ENCODE measurements around the gene TOPORS.

The TOPORS gene

GRCh38 chr9:32587901-32588300 is 35.5 kb upstream of the TOPORS start:
- DNase-seq (ENCODE audit: low read depth) = peak; percentile 38

GRCh38 chr9:32584784-32585183 is 32.4 kb upstream of the TOPORS start:
- no peak overlapping the region for H3K4me3 ChIP-seq (ENCODE audit: low read length)
- TF ChIP-seq CTCF (IDR thresholded peaks at IDR 0.05; ENCODE audit: insufficient read depth, low read depth, low read length, missing control alignments) = no peak
- DNase-seq (ENCODE audit: low read depth) = no peak

More at GRCh38 chr9:32587901-32588300, 35.5 kb upstream of the TOPORS start:
- TF ChIP-seq CTCF (IDR thresholded peaks at IDR 0.05; ENCODE audit: insufficient read depth, low read depth, low read length, missing control alignments) = no peak
- no peak overlapping the region for H3K4me3 ChIP-seq (ENCODE audit: low read length)

GRCh38 chr9:32581512-32582143 is 29.2 kb upstream of the TOPORS start:
- H3K4me3 ChIP-seq (ENCODE audit: low read length) = no peak overlapping the region
- TF ChIP-seq CTCF (IDR thresholded peaks at IDR 0.05; ENCODE audit: insufficient read depth, low read depth, low read length, missing control alignments) = peak; percentile 69
- peak; percentile 79 for DNase-seq (ENCODE audit: low read depth)

DNA sequence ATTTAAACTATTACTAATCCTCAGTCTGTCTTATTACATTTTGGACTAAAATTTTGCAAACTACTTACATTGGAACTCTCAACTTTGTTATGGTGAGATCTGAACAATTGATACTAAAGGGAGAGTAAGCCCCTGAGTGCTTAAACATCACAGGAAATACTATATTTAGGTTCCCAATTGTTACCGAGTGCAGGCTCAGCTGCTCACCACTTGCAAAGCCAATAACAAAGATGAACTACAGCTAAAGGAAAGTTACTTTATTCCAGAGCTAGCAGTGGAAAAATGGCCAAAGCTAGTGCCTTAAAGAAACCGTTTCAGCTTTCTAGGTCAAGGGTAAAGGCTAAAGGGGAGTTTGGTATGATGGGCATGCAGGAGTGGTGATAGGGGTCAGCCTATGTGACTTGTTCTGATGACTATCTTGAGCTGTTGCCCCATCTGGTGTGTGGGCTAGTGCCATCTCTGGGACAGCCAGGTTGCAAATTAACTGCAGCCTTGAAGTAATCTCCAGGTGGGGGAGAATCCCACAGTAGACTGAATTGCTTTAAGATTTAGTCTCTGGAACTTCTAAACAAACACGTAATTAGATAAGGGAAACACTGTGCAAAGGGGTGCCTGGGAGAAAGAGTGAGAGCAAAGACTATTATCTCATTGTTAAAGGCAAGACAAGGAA is 28.4 kb upstream of the TOPORS start:
- no peak for DNase-seq (ENCODE audit: low read depth)
- TF ChIP-seq CTCF (IDR thresholded peaks at IDR 0.05; ENCODE audit: insufficient read depth, low read depth, low read length, missing control alignments) = no peak
- no peak overlapping the region for H3K4me3 ChIP-seq (ENCODE audit: low read length)

GRCh38 chr9:32579706-32580331 is 27.4 kb upstream of the TOPORS start:
- peak; percentile 64 for DNase-seq (ENCODE audit: low read depth)

GRCh38 chr9:32578976-32579375 is 26.6 kb upstream of the TOPORS start:
- no peak overlapping the region for H3K4me3 ChIP-seq (ENCODE audit: low read length)
- DNase-seq (ENCODE audit: low read depth) = no peak
- no peak for TF ChIP-seq CTCF (IDR thresholded peaks at IDR 0.05; ENCODE audit: insufficient read depth, low read depth, low read length, missing control alignments)

More at GRCh38 chr9:32579706-32580331, 27.4 kb upstream of the TOPORS start:
- no peak overlapping the region for H3K4me3 ChIP-seq (ENCODE audit: low read length)
- TF ChIP-seq CTCF (IDR thresholded peaks at IDR 0.05; ENCODE audit: insufficient read depth, low read depth, low read length, missing control alignments) = peak; percentile 99

Measured in epithelial cell of esophagus (primary cell).